Neural progenitor cell (in vitro differentiated cells): Measurements from ENCODE around the gene TATDN2. TPM values are rescaled to one million over a fixed set of nuclear protein-coding genes. Genes with fewer than 3 reads are reported as not detected.

ENCODE experiments used
- DNase-seq: peaks from one replicate; pipeline ENCODE4 v3.0.0-alpha.2; 2016; ENCODE audit warnings: low spot score
- H2AFZ ChIP-seq: fragments of 200-600 bp; sonication (generic); replicated peaks from 2 replicates; pipeline ENCODE4 v1.6.1; 2016; ENCODE audit warnings: antibody characterized with exemption
- H3F3A ChIP-seq: fragments of 200-600 bp; sonication (generic); 2 replicates; pipeline ENCODE4 v1.6.1; 2016; ENCODE audit warnings: antibody characterized with exemption, low read depth
- H3K27ac ChIP-seq: fragments of 200-600 bp; sonication (generic); 2 replicates; pipeline ENCODE4 v1.5.1; 2016; ENCODE audit warnings: mild to moderate bottlenecking
- H3K27me3 ChIP-seq: fragments of 200-600 bp; sonication (generic); 2 replicates; pipeline ENCODE4 v1.6.1; 2016; ENCODE audit warnings: mild to moderate bottlenecking, moderate library complexity
- H3K36me3 ChIP-seq: fragments of 200-600 bp; sonication (generic); 2 replicates; pipeline ENCODE4 v1.5.1; 2016
- H3K4me1 ChIP-seq: fragments of 200-600 bp; sonication (generic); 2 replicates; pipeline ENCODE4 v1.6.1; 2016; ENCODE audit warnings: mixed run types
- H3K4me2 ChIP-seq: fragments of 200-600 bp; sonication (generic); 2 replicates; pipeline ENCODE4 v1.6.1; 2016
- H3K4me3 ChIP-seq: fragments of 200-600 bp; sonication (generic); 2 replicates; pipeline ENCODE4 v1.5.1; 2016
- H3K79me2 ChIP-seq: fragments of 200-600 bp; sonication (generic); 2 replicates; pipeline ENCODE4 v1.6.1; 2016; ENCODE audit warnings: low read depth
- H3K9ac ChIP-seq: fragments of 200-600 bp; sonication (generic); 2 replicates; pipeline ENCODE4 v1.6.1; 2016
- H3K9me3 ChIP-seq: fragments of 200-600 bp; sonication (generic); 2 replicates; pipeline ENCODE4 v1.5.1; 2016; ENCODE audit warnings: low read depth
- H4K20me1 ChIP-seq: fragments of 200-600 bp; sonication (generic); 2 replicates; pipeline ENCODE4 v1.6.1; 2016; ENCODE audit warnings: low read depth
- H3K27ac Mint-ChIP-seq: 3 replicates; pipeline ENCODE4 v1.8.0; 2021; ENCODE audit warnings: mixed read lengths
- H3K27me3 Mint-ChIP-seq: 2 replicates; pipeline ENCODE4 v1.8.0; 2022; ENCODE audit warnings: low read depth, mild to moderate bottlenecking, inconsistent platforms, moderate library complexity, mixed read lengths; ENCODE audit not compliant: insufficient read depth
- H3K36me3 Mint-ChIP-seq: 3 replicates; pipeline ENCODE4 v1.8.0; 2021; ENCODE audit warnings: mixed read lengths
- H3K4me1 Mint-ChIP-seq: 3 replicates; pipeline ENCODE4 v1.8.0; 2021; ENCODE audit warnings: mixed read lengths
- H3K4me3 Mint-ChIP-seq: 3 replicates; pipeline ENCODE4 v1.8.0; 2021; ENCODE audit warnings: mild to moderate bottlenecking, moderate library complexity, mixed read lengths
- H3K9me3 Mint-ChIP-seq: 3 replicates; pipeline ENCODE4 v1.8.0; 2020; ENCODE audit warnings: mixed read lengths
- CTCF ChIP-seq: fragments of 200-600 bp; sonication (generic); IDR thresholded peaks from 2 replicates; pipeline ENCODE4 v1.5.1; 2017; ENCODE audit warnings: antibody characterized with exemption, mild to moderate bottlenecking
- EZH2 ChIP-seq: fragments of 200-600 bp; sonication (generic); IDR thresholded peaks from 2 replicates; pipeline ENCODE4 v1.6.1; 2017; ENCODE audit warnings: antibody characterized with exemption, mild to moderate bottlenecking, moderate library complexity
- EZH2phosphoT487 ChIP-seq: fragments of 200-600 bp; sonication (generic); IDR thresholded peaks from 2 replicates; pipeline ENCODE4 v1.6.1; 2017; ENCODE audit warnings: antibody characterized with exemption
- total RNA-seq: library from RNA; depleted of rRNA; stranded (reverse); fragments of >200 nt; gene quantifications from 2 replicates; pipeline ENCODE4 v1.2.3, GENCODE V29; 2015; ENCODE audit warnings: low replicate concordance

Gene TATDN2
- total RNA-seq, 1 donor from 2014 or later: 11.7 TPM

GRCh38 chr3:10215578-10216368, 32.5 kb upstream of the TATDN2 start:
- Mint-ChIP-seq H3K4me1 (no peaks in the 10 kb centered on the region), H3K9me3 (no peaks in the 10 kb centered on the region), H3K27me3 (peaks cover 2% of the 10 kb centered on the region), H3K27ac (no peak overlapping the region), H3K36me3 (no peaks in the 10 kb centered on the region), H3K4me3 (no peak overlapping the region)
- Histone ChIP-seq H3K4me3 (no peak overlapping the region), H3K9me3 (no peaks in the 10 kb centered on the region), H4K20me1 (no peaks in the 10 kb centered on the region), H3K27me3 (no peaks in the 10 kb centered on the region), H3K4me2 (no peak overlapping the region), H3F3A (no peaks in the 10 kb centered on the region), H2AFZ (no peak overlapping the region), H3K36me3 (no peaks in the 10 kb centered on the region), H3K27ac (no peak overlapping the region), H3K4me1 (no peaks in the 10 kb centered on the region), H3K79me2 (no peaks in the 10 kb centered on the region), H3K9ac (no peak overlapping the region)
- TF ChIP-seq EZH2: no peak
- no peak for TF ChIP-seq CTCF
- TF ChIP-seq EZH2phosphoT487: no peak
- DNase-seq: no peak

- H3K36me3 Mint-ChIP-seq: no peaks in the 10 kb centered on the region
- TF ChIP-seq EZH2phosphoT487 (no peak), CTCF (no peak), EZH2 (no peak)
- no peaks in the 10 kb centered on the region for H3K9me3 ChIP-seq
- peaks cover 4% of the 10 kb centered on the region for H3K4me1 Mint-ChIP-seq
- peaks cover 2% of the 10 kb centered on the region for H3K27me3 Mint-ChIP-seq
- no peak overlapping the region for H3K27ac ChIP-seq
- DNase-seq: no peak
- H3K36me3 ChIP-seq: no peaks in the 10 kb centered on the region
- no peak overlapping the region for H3K4me3 ChIP-seq
- no peaks in the 10 kb centered on the region for H3F3A ChIP-seq
- H3K27me3 ChIP-seq: no peaks in the 10 kb centered on the region
- H3K9ac ChIP-seq: no peak overlapping the region
- H3K79me2 ChIP-seq: no peaks in the 10 kb centered on the region
- no peak overlapping the region for H2AFZ ChIP-seq
- no peaks in the 10 kb centered on the region for H3K4me1 ChIP-seq
- H3K27ac Mint-ChIP-seq: no peak overlapping the region
- H3K9me3 Mint-ChIP-seq: no peaks in the 10 kb centered on the region
- H4K20me1 ChIP-seq: no peaks in the 10 kb centered on the region
- H3K4me3 Mint-ChIP-seq: no peak overlapping the region
- H3K4me2 ChIP-seq: no peak overlapping the region
Measured at GRCh38 chr3:10217359-10217758, 30.9 kb upstream of the TATDN2 start.

DNA sequence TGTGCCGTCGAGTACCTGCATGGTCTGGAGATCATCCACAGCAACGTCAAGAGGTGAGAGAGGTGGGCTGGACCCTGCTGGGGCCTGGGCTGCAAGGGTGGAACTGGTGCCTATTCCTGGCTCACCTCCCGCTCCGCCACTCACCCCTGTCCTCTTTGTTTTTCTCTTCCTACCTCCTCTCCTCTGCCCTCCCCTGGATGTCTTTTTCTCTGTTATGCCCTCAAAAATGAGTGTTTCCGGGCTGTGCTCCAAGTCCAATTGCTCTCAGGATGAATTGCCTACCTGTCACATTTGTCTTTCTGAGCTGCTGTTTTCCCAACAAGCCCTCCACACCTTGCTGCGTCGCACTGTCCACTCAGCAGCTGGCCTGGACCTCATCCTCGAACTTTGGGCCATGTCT, 28.5 kb upstream of the TATDN2 start:
- Histone ChIP-seq H3F3A (no peaks in the 10 kb centered on the region), H4K20me1 (no peaks in the 10 kb centered on the region), H3K27ac (no peak overlapping the region), H3K79me2 (no peaks in the 10 kb centered on the region), H2AFZ (no peak overlapping the region), H3K9ac (no peak overlapping the region), H3K4me3 (no peak overlapping the region), H3K27me3 (no peaks in the 10 kb centered on the region), H3K4me1 (no peaks in the 10 kb centered on the region), H3K4me2 (no peak overlapping the region), H3K36me3 (no peaks in the 10 kb centered on the region), H3K9me3 (no peaks in the 10 kb centered on the region)
- no peaks in the 10 kb centered on the region for H3K9me3 Mint-ChIP-seq
- H3K4me1 Mint-ChIP-seq: peaks cover 8% of the 10 kb centered on the region
- peaks cover 4% of the 10 kb centered on the region for H3K27me3 Mint-ChIP-seq
- no peak for TF ChIP-seq EZH2
- TF ChIP-seq CTCF: no peak
- TF ChIP-seq EZH2phosphoT487: no peak
- H3K36me3 Mint-ChIP-seq: no peaks in the 10 kb centered on the region
- DNase-seq: no peak
- H3K4me3 Mint-ChIP-seq: no peak overlapping the region
- H3K27ac Mint-ChIP-seq: no peak overlapping the region
